Smooth muscle cell (in vitro differentiated cells): ENCODE results near the gene HNRNPC. TPM values are rescaled to one million over a fixed set of nuclear protein-coding genes. Genes with fewer than 3 reads are reported as not detected.

Source experiments
- DNase-seq: peaks from one replicate; lab custom pipeline; 2025; ENCODE audit not compliant: unreplicated experiment; lab: John Stamatoyannopoulos, UW
- H2AFZ ChIP-seq: fragments of 200-600 bp; sonication (generic); 2 replicates; pipeline ENCODE4 v1.6.0; 2016; ENCODE audit warnings: antibody characterized with exemption, low read depth, mild to moderate bottlenecking
- H3F3A ChIP-seq: fragments of 200-600 bp; sonication (generic); 2 replicates; pipeline ENCODE4 v1.6.0; 2017; ENCODE audit warnings: antibody characterized with exemption, low read depth
- H3K27ac ChIP-seq: fragments of 200-600 bp; sonication (generic); 2 replicates; pipeline ENCODE4 v1.5.1; 2016; ENCODE audit warnings: low read depth, mild to moderate bottlenecking
- H3K27me3 ChIP-seq: fragments of 200-600 bp; sonication (generic); 2 replicates; pipeline ENCODE4 v1.6.1; 2016; ENCODE audit warnings: low read depth, mild to moderate bottlenecking
- H3K36me3 ChIP-seq: fragments of 200-600 bp; sonication (generic); 2 replicates; pipeline ENCODE4 v1.5.1; 2016; ENCODE audit warnings: low read depth
- H3K4me1 ChIP-seq: fragments of 200-600 bp; sonication (generic); 2 replicates; pipeline ENCODE4 v1.5.1; 2016; ENCODE audit warnings: low read depth
- H3K4me2 ChIP-seq: fragments of 200-600 bp; sonication (generic); 2 replicates; pipeline ENCODE4 v1.6.0; 2016; ENCODE audit warnings: mild to moderate bottlenecking
- H3K4me3 ChIP-seq: fragments of 200-600 bp; sonication (generic); 2 replicates; pipeline ENCODE4 v1.5.1; 2016; ENCODE audit warnings: mild to moderate bottlenecking
- H3K79me2 ChIP-seq: fragments of 200-600 bp; sonication (generic); 2 replicates; pipeline ENCODE4 v1.6.0; 2016; ENCODE audit warnings: low read depth, mild to moderate bottlenecking
- H3K9ac ChIP-seq: fragments of 200-600 bp; sonication (generic); 2 replicates; pipeline ENCODE4 v1.6.0; 2016; ENCODE audit warnings: low read depth
- H3K9me3 ChIP-seq: fragments of 200-600 bp; sonication (generic); replicated peaks from 2 replicates; pipeline ENCODE4 v1.5.1; 2016; ENCODE audit warnings: low read depth
- H4K20me1 ChIP-seq: fragments of 200-600 bp; sonication (generic); 2 replicates; pipeline ENCODE4 v1.6.0; 2016; ENCODE audit warnings: low read depth
- CTCF ChIP-seq: fragments of 200-600 bp; sonication (generic); IDR thresholded peaks from 2 replicates; pipeline ENCODE4 v1.5.1; 2017; ENCODE audit warnings: borderline replicate concordance, mild to moderate bottlenecking, antibody characterized with exemption; ENCODE audit not compliant: insufficient read depth, poor library complexity, severe bottlenecking
- WGBS: methylation state at CpG from one replicate; pipeline ENCODE4 v1.1.7; 2016; ENCODE audit warnings: low lambda C conversion rate; 5-methylcytosine and 5-hydroxymethylcytosine counted together
- polyA plus RNA-seq: library from polyadenylated mRNA; unstranded; fragments of >200 nt; fragmentation: Nextera tagmentation; extraction: Ambion mirVana; gene quantifications from 2 replicates; pipeline ENCODE4 v1.2.1, GENCODE V29; 2016
- total RNA-seq: library from RNA; depleted of rRNA; stranded (reverse); fragments of >200 nt; gene quantifications from 2 replicates; pipeline ENCODE4 v1.2.3, GENCODE V29; 2014

HNRNPC gene
- total and polyA plus RNA-seq, 2 experiments from 2014 or later, result 408 to 514 TPM

GRCh38 chr14:21311614-21312013 lies 42.4 kb upstream of the HNRNPC start:
- peaks cover 4% of the 10 kb centered on the region for H3K4me1 ChIP-seq
- no peak overlapping the region for H3K4me2 ChIP-seq
- no peaks in the 10 kb centered on the region for H3K79me2 ChIP-seq
- WGBS, result 92% methylated on average over 2 of the region's 2 CpGs
- H4K20me1 ChIP-seq, result no peaks in the 10 kb centered on the region
- H2AFZ ChIP-seq, result no peak overlapping the region
- no peak overlapping the region for H3K27ac ChIP-seq
- no peaks in the 10 kb centered on the region for H3K9me3 ChIP-seq
- no peak for DNase-seq
- TF ChIP-seq CTCF, result no peak
- H3F3A ChIP-seq, result peaks cover 7% of the 10 kb centered on the region
- no peak overlapping the region for H3K4me3 ChIP-seq
- no peaks in the 10 kb centered on the region for H3K36me3 ChIP-seq
- H3K27me3 ChIP-seq, result no peaks in the 10 kb centered on the region
- H3K9ac ChIP-seq, result no peak overlapping the region

GRCh38 chr14:21309956-21310355 lies 40.7 kb upstream of the HNRNPC start:
- H4K20me1 ChIP-seq, result no peaks in the 10 kb centered on the region
- peaks cover 7% of the 10 kb centered on the region for H3F3A ChIP-seq
- no peaks in the 10 kb centered on the region for H3K36me3 ChIP-seq
- no peak overlapping the region for H3K9ac ChIP-seq
- H3K27ac ChIP-seq, result no peak overlapping the region
- H3K4me1 ChIP-seq, result peaks cover 4% of the 10 kb centered on the region
- no peak overlapping the region for H2AFZ ChIP-seq
- H3K9me3 ChIP-seq, result no peaks in the 10 kb centered on the region
- no peak overlapping the region for H3K4me2 ChIP-seq
- H3K27me3 ChIP-seq, result no peaks in the 10 kb centered on the region
- TF ChIP-seq CTCF, result no peak
- 87% methylated on average over 3 of the region's 3 CpGs for WGBS
- no peaks in the 10 kb centered on the region for H3K79me2 ChIP-seq
- H3K4me3 ChIP-seq, result no peak overlapping the region
- DNase-seq, result no peak

- Histone ChIP-seq H3F3A (peaks cover 7% of the 10 kb centered on the region), H2AFZ (peak overlapping the region; percentile 98), H3K4me1 (peaks cover 4% of the 10 kb centered on the region), H3K79me2 (no peaks in the 10 kb centered on the region), H3K4me2 (peak overlapping the region; percentile 83), H3K9ac (no peak overlapping the region), H3K36me3 (no peaks in the 10 kb centered on the region), H3K27me3 (no peaks in the 10 kb centered on the region), H3K4me3 (peak overlapping the region; percentile 53), H3K27ac (no peak overlapping the region), H3K9me3 (no peaks in the 10 kb centered on the region), H4K20me1 (no peaks in the 10 kb centered on the region)
- DNase-seq, result no peak
- TF ChIP-seq CTCF, result no peak
- 66% methylated on average over 8 of the region's 8 CpGs for WGBS
These were observed 40.0 kb upstream of the HNRNPC start for GRCh38 chr14:21309238-21309636.

- H3K79me2 ChIP-seq, result no peaks in the 10 kb centered on the region
- 3% methylated on average over 16 of the region's 16 CpGs for WGBS
- peak overlapping the region; percentile 83 for H3K4me2 ChIP-seq
- no peak for TF ChIP-seq CTCF
- H3K27ac ChIP-seq, result peak overlapping the region; percentile 30
- peaks cover 7% of the 10 kb centered on the region for H3F3A ChIP-seq
- no peaks in the 10 kb centered on the region for H3K36me3 ChIP-seq
- H2AFZ ChIP-seq, result peak overlapping the region; percentile 98
- peaks cover 4% of the 10 kb centered on the region for H3K4me1 ChIP-seq
- no peak overlapping the region for H3K9ac ChIP-seq
- H3K9me3 ChIP-seq, result no peaks in the 10 kb centered on the region
- H4K20me1 ChIP-seq, result no peaks in the 10 kb centered on the region
- H3K4me3 ChIP-seq, result peak overlapping the region; percentile 53
- DNase-seq, result no peak
- H3K27me3 ChIP-seq, result peaks cover under 1% of the 10 kb centered on the region
These were observed 39.4 kb upstream of the HNRNPC start for GRCh38 chr14:21308479-21309237.
